ENCODE results near the gene TCHP. TPM values are rescaled to one million over a fixed set of nuclear protein-coding genes. Genes with fewer than 3 reads are reported as not detected.

TCHP gene
- total RNA-seq, 4 donors from 2014 or later: 12.4 to 29.4 (median 17.6) TPM

GRCh38 chr12:109931143-109931542, 31.1 kb downstream of the TCHP start:
- peaks cover 0 to 98% of the 10 kb centered on the region in 2 donors for H3K36me3 ChIP-seq
- H3K27ac ChIP-seq: peak overlapping the region in 1 of 4 donors; percentile 45
- no peak for ATAC-seq
- no peak overlapping the region for H3K4me3 ChIP-seq
- 80 to 100% methylated on average over 1 of the region's 5 CpGs for WGBS, 2 donors (ENCODE audit: low coverage in 1 of 2)
- TF ChIP-seq POLR2AphosphoS5 (IDR thresholded peaks at IDR 0.05) (no peak), EP300 (IDR thresholded peaks at IDR 0.05) (no peak), POLR2A (IDR thresholded peaks at IDR 0.05) (no peak), CTCF (IDR thresholded peaks at IDR 0.05) (no peak)
- no peaks in the 10 kb centered on the region for H3K9me3 ChIP-seq
- peaks cover 0 to 8% (median 0%) of the 10 kb centered on the region in 3 donors for H3K4me1 ChIP-seq
- no peaks in the 10 kb centered on the region for H3K27me3 ChIP-seq

- H3K27ac ChIP-seq: peak overlapping the region in 3 of 4 donors; percentile 22 to 45 (median 40)
- TF ChIP-seq EP300 (IDR thresholded peaks at IDR 0.05): no peak
- TF ChIP-seq POLR2AphosphoS5 (IDR thresholded peaks at IDR 0.05): peak; percentile 50
- H3K36me3 ChIP-seq: peaks cover 0 to 98% of the 10 kb centered on the region in 2 donors
- peaks cover 0 to 8% (median 0%) of the 10 kb centered on the region in 3 donors for H3K4me1 ChIP-seq
- H3K27me3 ChIP-seq: no peaks in the 10 kb centered on the region
- 39 to 64% methylated on average over 3 to 6 of the region's 14 CpGs for WGBS, 2 donors (ENCODE audit: low coverage in 1 of 2)
- no peak overlapping the region for H3K4me3 ChIP-seq
- peak; percentile 64 for ATAC-seq
- no peaks in the 10 kb centered on the region for H3K9me3 ChIP-seq
Observed at GRCh38 chr12:109932878-109933503, 32.9 kb downstream of the TCHP start.

- 52 to 60% methylated on average over 5 of the region's 5 CpGs for WGBS, 2 donors (ENCODE audit: low coverage in 1 of 2)
- no peak for TF ChIP-seq POLR2A (IDR thresholded peaks at IDR 0.05)
- TF ChIP-seq EP300 (IDR thresholded peaks at IDR 0.05): no peak
- peak in 3 of 4 experiments; percentile 13 to 39 (median 16) for TF ChIP-seq CTCF (IDR thresholded peaks at IDR 0.05)
- no peak for TF ChIP-seq POLR2AphosphoS5 (IDR thresholded peaks at IDR 0.05)
- ATAC-seq: no peak
Observed at GRCh38 chr12:109934026-109934425, 34.0 kb downstream of the TCHP start.

GRCh38 chr12:109937371-109937770, 37.3 kb downstream of the TCHP start:
- peaks cover 0 to 71% of the 10 kb centered on the region in 2 donors for H3K36me3 ChIP-seq
- TF ChIP-seq POLR2A (IDR thresholded peaks at IDR 0.05) (no peak), POLR2AphosphoS5 (IDR thresholded peaks at IDR 0.05) (no peak), EP300 (IDR thresholded peaks at IDR 0.05) (no peak), CTCF (IDR thresholded peaks at IDR 0.05) (no peak)

More at GRCh38 chr12:109934026-109934425, 34.0 kb downstream of the TCHP start:
- Histone ChIP-seq H3K27me3 (no peaks in the 10 kb centered on the region), H3K4me3 (no peak overlapping the region), H3K4me1 (peaks cover 0 to 8% (median 0%) of the 10 kb centered on the region in 3 donors), H3K9me3 (no peaks in the 10 kb centered on the region), H3K36me3 (peaks cover 0 to 98% of the 10 kb centered on the region in 2 donors), H3K27ac (peak overlapping the region in 2 of 4 donors; percentile 3 to 45)

GRCh38 chr12:109938947-109939346, 38.9 kb downstream of the TCHP start:
- WGBS, 2 donors (ENCODE audit: low coverage in 1 of 2): 71% methylated on average over 7 of the region's 7 CpGs; no CpG with 5 or more reads in 1 of the 2 donors

More at GRCh38 chr12:109937371-109937770, 37.3 kb downstream of the TCHP start:
- H3K27ac ChIP-seq: peak overlapping the region in 1 of 4 donors; percentile 26
- H3K9me3 ChIP-seq: no peaks in the 10 kb centered on the region
- ATAC-seq: no peak
- peaks cover 0 to 22% (median 0%) of the 10 kb centered on the region in 3 donors for H3K4me1 ChIP-seq
- no peaks in the 10 kb centered on the region for H3K27me3 ChIP-seq
- H3K4me3 ChIP-seq: no peak overlapping the region
- 79 to 80% methylated on average over 5 of the region's 5 CpGs for WGBS, 2 donors (ENCODE audit: low coverage in 1 of 2)

More at GRCh38 chr12:109938947-109939346, 38.9 kb downstream of the TCHP start:
- Histone ChIP-seq H3K4me3 (no peak overlapping the region), H3K36me3 (peaks cover 0 to 65% of the 10 kb centered on the region in 2 donors), H3K9me3 (no peaks in the 10 kb centered on the region), H3K4me1 (peaks cover 0 to 18% (median 0%) of the 10 kb centered on the region in 3 donors), H3K27me3 (no peaks in the 10 kb centered on the region), H3K27ac (no peak overlapping the region)
- ATAC-seq: no peak
- TF ChIP-seq POLR2AphosphoS5 (IDR thresholded peaks at IDR 0.05) (no peak), POLR2A (IDR thresholded peaks at IDR 0.05) (no peak), EP300 (IDR thresholded peaks at IDR 0.05) (no peak), CTCF (IDR thresholded peaks at IDR 0.05) (no peak)
